Measurements from ENCODE around the gene TTLL9. TPM values are rescaled to one million over a fixed set of nuclear protein-coding genes. Genes with fewer than 3 reads are reported as not detected.

TTLL9 gene
- total and polyA plus RNA-seq, 7 donors, result 0.15 to 1.1 TPM; not detected in 5

- H3K4me3 ChIP-seq, result no peak overlapping the region
- no peaks in the 10 kb centered on the region for H3K9me3 ChIP-seq
- intact Hi-C loops (cut with DNase I), result no loop called here
- TF ChIP-seq, protein P1, sequence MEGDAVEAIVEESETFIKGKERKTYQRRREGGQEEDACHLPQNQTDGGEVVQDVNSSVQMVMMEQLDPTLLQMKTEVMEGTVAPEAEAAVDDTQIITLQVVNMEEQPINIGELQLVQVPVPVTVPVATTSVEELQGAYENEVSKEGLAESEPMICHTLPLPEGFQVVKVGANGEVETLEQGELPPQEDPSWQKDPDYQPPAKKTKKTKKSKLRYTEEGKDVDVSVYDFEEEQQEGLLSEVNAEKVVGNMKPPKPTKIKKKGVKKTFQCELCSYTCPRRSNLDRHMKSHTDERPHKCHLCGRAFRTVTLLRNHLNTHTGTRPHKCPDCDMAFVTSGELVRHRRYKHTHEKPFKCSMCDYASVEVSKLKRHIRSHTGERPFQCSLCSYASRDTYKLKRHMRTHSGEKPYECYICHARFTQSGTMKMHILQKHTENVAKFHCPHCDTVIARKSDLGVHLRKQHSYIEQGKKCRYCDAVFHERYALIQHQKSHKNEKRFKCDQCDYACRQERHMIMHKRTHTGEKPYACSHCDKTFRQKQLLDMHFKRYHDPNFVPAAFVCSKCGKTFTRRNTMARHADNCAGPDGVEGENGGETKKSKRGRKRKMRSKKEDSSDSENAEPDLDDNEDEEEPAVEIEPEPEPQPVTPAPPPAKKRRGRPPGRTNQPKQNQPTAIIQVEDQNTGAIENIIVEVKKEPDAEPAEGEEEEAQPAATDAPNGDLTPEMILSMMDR (IDR thresholded peaks at IDR 0.05), result no peak
- no peak for TF ChIP-seq POLR2A (IDR thresholded peaks at IDR 0.05)
- TF ChIP-seq EP300 (IDR thresholded peaks at IDR 0.05), result no peak
- no peak for TF ChIP-seq POLR2AphosphoS5 (IDR thresholded peaks at IDR 0.05)
- H3K27ac ChIP-seq, result no peak overlapping the region
- H3K4me1 ChIP-seq, result peaks cover 0 to 8% (median 2%) of the 10 kb centered on the region in 4 donors
- DNase-seq, result no peak
- peaks cover 4 to 36% (median 8%) of the 10 kb centered on the region in 3 donors for H3K27me3 ChIP-seq
- 30 to 52% methylated on average over 4 of the region's 4 CpGs for WGBS, 2 donors
- H3K36me3 ChIP-seq, result no peaks in the 10 kb centered on the region
Measured at GRCh38 chr20:31972471-31973021, 102.1 kb downstream of the TTLL9 start.

DNA sequence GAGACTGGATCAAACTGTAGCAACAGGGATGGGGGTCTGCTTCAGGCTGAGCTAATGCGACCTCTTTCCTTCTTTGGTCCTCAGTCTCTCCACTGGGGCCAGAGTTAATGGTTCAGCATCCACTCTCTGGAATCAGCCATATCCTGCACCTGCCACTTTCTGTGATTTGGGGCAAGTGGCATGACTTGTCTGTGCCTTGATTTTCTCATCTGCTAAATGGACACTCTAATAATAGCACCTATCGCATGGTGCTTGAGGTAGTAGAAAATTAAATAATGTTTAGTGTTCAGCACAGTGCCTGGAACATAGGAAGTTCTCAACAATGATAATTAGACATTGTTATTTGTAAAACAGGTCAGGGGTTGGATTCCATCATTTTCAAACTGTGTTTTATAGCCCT lies 103.9 kb downstream of the TTLL9 start:
- peaks cover 0 to 23% (median 0%) of the 10 kb centered on the region in 3 donors for H3K27me3 ChIP-seq
- DNase-seq, result no peak
- WGBS, 2 donors, result 91 to 94% methylated on average over 2 of the region's 2 CpGs

GRCh38 chr20:31974951-31975487 lies 104.6 kb downstream of the TTLL9 start:
- intact Hi-C loops (cut with DNase I), result no loop called here
- WGBS, 2 donors, result 28 to 33% methylated on average over 10 of the region's 10 CpGs
- no peak overlapping the region for H3K4me3 ChIP-seq
- peaks cover 0 to 21% (median 0%) of the 10 kb centered on the region in 3 donors for H3K27me3 ChIP-seq
- H3K4me1 ChIP-seq, result no peaks in the 10 kb centered on the region
- no peak overlapping the region for H3K27ac ChIP-seq
- TF ChIP-seq, protein P1 (IDR thresholded peaks at IDR 0.05), result no peak
- TF ChIP-seq POLR2A (IDR thresholded peaks at IDR 0.05), result no peak
- no peak for TF ChIP-seq POLR2AphosphoS5 (IDR thresholded peaks at IDR 0.05)
- TF ChIP-seq EP300 (IDR thresholded peaks at IDR 0.05), result no peak
- H3K9me3 ChIP-seq, result no peaks in the 10 kb centered on the region
- H3K36me3 ChIP-seq, result no peaks in the 10 kb centered on the region
- DNase-seq, result no peak

More for the DNA sequence above, 103.9 kb downstream of the TTLL9 start:
- Histone ChIP-seq H3K36me3 (no peaks in the 10 kb centered on the region), H3K4me1 (no peaks in the 10 kb centered on the region), H3K27ac (no peak overlapping the region), H3K4me3 (no peak overlapping the region), H3K9me3 (no peaks in the 10 kb centered on the region)
- intact Hi-C loops (cut with DNase I), result no loop called here
- TF ChIP-seq POLR2A (IDR thresholded peaks at IDR 0.05), result no peak
- TF ChIP-seq, protein P1 (IDR thresholded peaks at IDR 0.05), result no peak
- TF ChIP-seq POLR2AphosphoS5 (IDR thresholded peaks at IDR 0.05), result no peak
- no peak for TF ChIP-seq EP300 (IDR thresholded peaks at IDR 0.05)

DNA sequence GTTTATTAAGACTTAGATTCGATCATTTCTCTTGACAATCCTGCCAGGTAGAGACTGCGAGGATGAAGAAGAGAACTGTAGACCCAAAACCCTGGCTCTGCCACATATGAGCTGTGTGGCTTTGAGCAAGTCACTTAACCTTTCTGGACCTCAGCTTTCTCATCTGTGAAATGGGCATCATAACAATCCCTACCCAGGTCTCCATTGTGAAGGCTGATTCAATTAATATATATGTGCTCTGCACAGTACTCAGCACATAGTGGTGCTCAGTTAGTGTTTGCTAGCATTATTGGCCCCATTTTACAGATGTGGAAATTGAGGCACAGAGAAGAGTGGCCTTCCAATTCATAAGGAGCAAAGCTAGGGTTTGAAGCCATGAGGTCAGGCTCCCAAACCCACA lies 105.4 kb downstream of the TTLL9 start:
- Histone ChIP-seq H3K9me3 (no peaks in the 10 kb centered on the region), H3K27ac (no peak overlapping the region), H3K27me3 (peaks cover 0 to 28% (median 0%) of the 10 kb centered on the region in 3 donors), H3K4me1 (no peaks in the 10 kb centered on the region), H3K4me3 (no peak overlapping the region), H3K36me3 (no peaks in the 10 kb centered on the region)
- TF ChIP-seq EP300 (IDR thresholded peaks at IDR 0.05) (no peak), POLR2A (IDR thresholded peaks at IDR 0.05) (no peak), POLR2AphosphoS5 (IDR thresholded peaks at IDR 0.05) (no peak)
- TF ChIP-seq, protein P1 (IDR thresholded peaks at IDR 0.05), result no peak
- 82 to 91% methylated on average over 2 of the region's 2 CpGs for WGBS, 2 donors
- DNase-seq, result no peak
- intact Hi-C loops (cut with DNase I), result no loop called here
